GM21529 (cell line): Measurements from ENCODE around the gene ID1.
"Not testable (repeated sequence)": the region's sequence is repeated elsewhere in the genome, so short reads cannot be mapped to it uniquely, and the experiment has no call there.

ENCODE experiments used
- ATAC-seq: cut with Tn5 transposase; IDR thresholded peaks from one replicate; pipeline ENCODE4 v1.9.1; 2021; ENCODE audit not compliant: unreplicated experiment

The ID1 gene

GRCh38 chr20:31573555-31574321 lies 31.4 kb upstream of the ID1 start:
- ATAC-seq = no peak

- ATAC-seq = not testable (repeated sequence)
These were observed 30.1 kb upstream of the ID1 start for GRCh38 chr20:31574986-31575385.

- no peak for ATAC-seq
These were observed 28.3 kb upstream of the ID1 start for GRCh38 chr20:31576751-31577150.

- ATAC-seq = no peak
These were observed 27.9 kb upstream of the ID1 start for GRCh38 chr20:31577194-31577593.

GRCh38 chr20:31578448-31579138 lies 26.5 kb upstream of the ID1 start:
- no peak for ATAC-seq

GRCh38 chr20:31579245-31579644 lies 25.8 kb upstream of the ID1 start:
- no peak for ATAC-seq

GRCh38 chr20:31579941-31580651 lies 25.0 kb upstream of the ID1 start:
- not testable (repeated sequence) for ATAC-seq

- ATAC-seq = no peak
These were observed 24.4 kb upstream of the ID1 start for GRCh38 chr20:31580706-31581105.

- no peak for ATAC-seq
These were observed 23.7 kb upstream of the ID1 start for GRCh38 chr20:31581391-31581790.

- no peak for ATAC-seq
These were observed 17.3 kb upstream of the ID1 start for GRCh38 chr20:31587545-31588389.

- ATAC-seq = no peak
These were observed 14.3 kb upstream of the ID1 start for GRCh38 chr20:31590717-31591225.

- no peak for ATAC-seq
These were observed 11.7 kb upstream of the ID1 start for GRCh38 chr20:31593221-31594001.

- ATAC-seq = no peak
These were observed 11.0 kb upstream of the ID1 start for GRCh38 chr20:31594002-31594557.

- no peak for ATAC-seq
These were observed 10.3 kb upstream of the ID1 start for GRCh38 chr20:31594558-31595379.

- no peak for ATAC-seq
These were observed 9.8 kb upstream of the ID1 start for GRCh38 chr20:31595380-31595653.

GRCh38 chr20:31595654-31596411 lies 9.3 kb upstream of the ID1 start:
- no peak for ATAC-seq

GRCh38 chr20:31596412-31596715 lies 8.7 kb upstream of the ID1 start:
- ATAC-seq = not testable (repeated sequence)

- no peak for ATAC-seq
These were observed 8.1 kb upstream of the ID1 start for GRCh38 chr20:31596831-31597480.
